Endometrial microvascular endothelial cells (primary cell): ENCODE measurements around the gene TNRC6B. TPM values are rescaled to one million over a fixed set of nuclear protein-coding genes. Genes with fewer than 3 reads are reported as not detected.

ENCODE experiments used
- in situ Hi-C: cut with HindIII; loops from 2 replicates; pipeline ENCODE4 v1.10.0; 2017; ENCODE audit warnings: low sequenced_read_pairs, low pct_unique_long_range_greater_than_20kb; ENCODE audit errors: inconsistent ontology term
- total RNA-seq: library from RNA; depleted of rRNA; stranded (reverse); fragments of >200 nt; gene quantifications from one replicate; pipeline ENCODE4 v1.2.3, GENCODE V29; 2015; ENCODE audit errors: inconsistent ontology term

The TNRC6B gene
- total RNA-seq, 1 donor from 2014 or later, result 31.3 TPM

- in situ Hi-C loops, result no loop called here
Measured at GRCh38 chr22:40332319-40332781, 154.6 kb downstream of the TNRC6B start.

GRCh38 chr22:40334060-40334459 is 156.3 kb downstream of the TNRC6B start:
- in situ Hi-C loops, result no loop called here

GRCh38 chr22:40334899-40335298 is 157.2 kb downstream of the TNRC6B start:
- in situ Hi-C loops, result no loop called here

- in situ Hi-C loops, result no loop called here
Measured at GRCh38 chr22:40335358-40335757, 157.6 kb downstream of the TNRC6B start.

GRCh38 chr22:40340044-40340443 is 162.3 kb downstream of the TNRC6B start:
- in situ Hi-C loops, result no loop called here

GRCh38 chr22:40341604-40342003 is 163.9 kb downstream of the TNRC6B start:
- in situ Hi-C loops, result no loop called here

- in situ Hi-C loops, result no loop called here
Measured at GRCh38 chr22:40342521-40342920, 164.8 kb downstream of the TNRC6B start.

- in situ Hi-C loops, result no loop called here
Measured at GRCh38 chr22:40345271-40345670, 167.5 kb downstream of the TNRC6B start.

GRCh38 chr22:40345815-40346184 is 168.1 kb downstream of the TNRC6B start:
- in situ Hi-C loops, result no loop called here

GRCh38 chr22:40346185-40347118 is 168.7 kb downstream of the TNRC6B start, which contains the start of gene ADSL:
TSS of gene ADSL (plus strand) at chr22:40346500. CDS start at chr22:40346559, 59 bp downstream.
- in situ Hi-C loops, result no loop called here

GRCh38 chr22:40347300-40347699 is 169.6 kb downstream of the TNRC6B start:
- in situ Hi-C loops, result no loop called here

GRCh38 chr22:40348025-40348658 is 170.4 kb downstream of the TNRC6B start:
- in situ Hi-C loops, result no loop called here

- in situ Hi-C loops, result no loop called here
Measured at GRCh38 chr22:40352763-40353162, 175.0 kb downstream of the TNRC6B start.

- in situ Hi-C loops, result no loop called here
Measured at GRCh38 chr22:40361100-40361499, 183.4 kb downstream of the TNRC6B start.

GRCh38 chr22:40363059-40363458 is 185.3 kb downstream of the TNRC6B start:
- in situ Hi-C loops, result no loop called here

- in situ Hi-C loops, result no loop called here
Measured at GRCh38 chr22:40364431-40364830, 186.7 kb downstream of the TNRC6B start.

- in situ Hi-C loops, result no loop called here
Measured at GRCh38 chr22:40366068-40366467, 188.3 kb downstream of the TNRC6B start.

GRCh38 chr22:40367342-40367741 is 189.6 kb downstream of the TNRC6B start:
- in situ Hi-C loops, result no loop called here

- in situ Hi-C loops, result no loop called here
Measured at GRCh38 chr22:40368016-40368415, 190.3 kb downstream of the TNRC6B start.

GRCh38 chr22:40368836-40369235 is 191.1 kb downstream of the TNRC6B start:
- in situ Hi-C loops, result no loop called here
